GM18505 (cell line): ENCODE data around the gene PTPRCAP.

Source experiments
- ATAC-seq: cut with Tn5 transposase; IDR thresholded peaks from one replicate; pipeline ENCODE4 v1.9.1; 2021; ENCODE audit not compliant: unreplicated experiment
- POLR2A ChIP-seq: IDR thresholded peaks from 4 replicates; pipeline ENCODE4 v1.6.1; 2011; ENCODE audit warnings: borderline replicate concordance; ENCODE audit not compliant: insufficient read depth, insufficient read length; ENCODE audit errors: extremely low read depth

PTPRCAP gene

GRCh38 chr11:67420646-67421429, 16.6 kb downstream of the PTPRCAP start:
- peak; percentile 82 for ATAC-seq
- TF ChIP-seq POLR2A = peak; percentile 51

- TF ChIP-seq POLR2A = no peak
Measured at GRCh38 chr11:67420147-67420645, 17.3 kb downstream of the PTPRCAP start.

GRCh38 chr11:67419325-67420049, 18.0 kb downstream of the PTPRCAP start:
- TF ChIP-seq POLR2A = no peak
- no peak for ATAC-seq

More at GRCh38 chr11:67420147-67420645, 17.3 kb downstream of the PTPRCAP start:
- no peak for ATAC-seq

GRCh38 chr11:67418476-67419281, 18.8 kb downstream of the PTPRCAP start:
- TF ChIP-seq POLR2A = no peak
- no peak for ATAC-seq

- no peak for TF ChIP-seq POLR2A
- no peak for ATAC-seq
Measured at GRCh38 chr11:67417425-67417824, 20.1 kb downstream of the PTPRCAP start.

GRCh38 chr11:67416416-67417335, 20.8 kb downstream of the PTPRCAP start:
- no peak for TF ChIP-seq POLR2A
- no peak for ATAC-seq

- TF ChIP-seq POLR2A = no peak
Measured at GRCh38 chr11:67415501-67416304, 21.8 kb downstream of the PTPRCAP start, which contains the start of gene CARNS1. Gene CARNS1 (plus strand): TSS chr11:67415678. CDS start chr11:67416200, 522 bp downstream.

GRCh38 chr11:67413266-67413849, 24.1 kb downstream of the PTPRCAP start:
- ATAC-seq = no peak
- TF ChIP-seq POLR2A = no peak

More at GRCh38 chr11:67415501-67416304, 21.8 kb downstream of the PTPRCAP start, which contains the start of gene CARNS1:
- ATAC-seq = no peak

- no peak for TF ChIP-seq POLR2A
- no peak for ATAC-seq
Measured at GRCh38 chr11:67412495-67413179, 24.8 kb downstream of the PTPRCAP start.

- TF ChIP-seq POLR2A = no peak
- no peak for ATAC-seq
Measured at GRCh38 chr11:67411785-67412152, 25.7 kb downstream of the PTPRCAP start.

GRCh38 chr11:67410984-67411784, 26.3 kb downstream of the PTPRCAP start:
- ATAC-seq = no peak
- peak; percentile 32 for TF ChIP-seq POLR2A
